Measurements from ENCODE around the gene PACS1.
A peak's percentile ranks its signal among the peaks of the same experiment; 100 is the strongest.

PACS1 gene

GRCh38 chr11:66258473-66258893, 188.4 kb downstream of the PACS1 start:
- peak overlapping the region; percentile 94 for H3K4me3 Mint-ChIP-seq
- peaks cover 22% of the 10 kb centered on the region for H3K36me3 Mint-ChIP-seq (ENCODE audit: low read depth)
- no peaks in the 10 kb centered on the region for H3K9me3 Mint-ChIP-seq
- peak overlapping the region; percentile 83 for H3K27ac Mint-ChIP-seq
- no peaks in the 10 kb centered on the region for H3K27me3 Mint-ChIP-seq
- H3K4me1 Mint-ChIP-seq (ENCODE audit: low read depth): peaks cover 31% of the 10 kb centered on the region

DNA sequence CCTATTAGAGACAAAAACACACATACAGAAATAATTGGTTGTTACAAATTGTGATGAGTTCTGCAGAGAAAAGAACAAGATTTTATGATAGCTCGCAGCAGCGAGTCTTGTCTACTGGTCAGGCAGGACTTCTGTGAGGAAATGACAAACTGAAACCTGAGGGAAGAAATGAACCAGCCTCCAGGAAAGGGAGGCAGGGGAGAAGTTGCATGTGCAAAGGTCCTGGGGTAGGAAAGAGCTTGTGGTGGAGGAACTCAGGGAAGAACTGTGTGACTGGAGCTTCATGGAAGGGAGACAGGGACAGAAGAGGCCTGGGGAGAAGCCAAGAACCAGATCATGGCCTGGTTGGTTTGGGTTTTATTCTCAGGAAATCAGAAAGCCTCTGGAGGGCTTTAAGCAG, 189.2 kb downstream of the PACS1 start:
- no peaks in the 10 kb centered on the region for H3K9me3 Mint-ChIP-seq
- H3K27ac Mint-ChIP-seq: peak overlapping the region; percentile 83
- no peaks in the 10 kb centered on the region for H3K27me3 Mint-ChIP-seq
- peak overlapping the region; percentile 94 for H3K4me3 Mint-ChIP-seq
- H3K4me1 Mint-ChIP-seq (ENCODE audit: low read depth): peaks cover 31% of the 10 kb centered on the region
- peaks cover 24% of the 10 kb centered on the region for H3K36me3 Mint-ChIP-seq (ENCODE audit: low read depth)

DNA sequence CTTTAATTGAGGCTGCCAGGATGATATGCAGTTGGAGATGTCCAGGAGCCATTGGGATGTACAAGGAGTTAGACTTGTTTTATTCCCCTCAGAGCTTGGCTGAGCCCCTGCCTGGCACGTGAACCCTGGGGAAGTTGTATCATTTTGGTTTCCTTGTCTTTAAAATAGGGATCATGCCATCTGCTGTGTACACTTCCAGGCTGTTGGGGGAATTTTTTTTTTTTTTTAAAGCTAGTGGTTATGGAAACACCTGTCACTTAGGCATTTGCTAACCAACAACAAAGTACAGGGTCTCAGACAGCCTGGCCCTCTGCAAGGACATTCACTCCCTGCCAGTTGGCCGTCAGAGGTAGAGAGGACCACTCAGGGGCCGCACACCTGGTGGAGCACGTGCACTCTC, 189.9 kb downstream of the PACS1 start:
- H3K4me3 Mint-ChIP-seq: peak overlapping the region; percentile 94
- H3K27me3 Mint-ChIP-seq: no peaks in the 10 kb centered on the region
- H3K4me1 Mint-ChIP-seq (ENCODE audit: low read depth): peaks cover 31% of the 10 kb centered on the region
- no peaks in the 10 kb centered on the region for H3K9me3 Mint-ChIP-seq
- no peak overlapping the region for H3K27ac Mint-ChIP-seq
- peaks cover 31% of the 10 kb centered on the region for H3K36me3 Mint-ChIP-seq (ENCODE audit: low read depth)

GRCh38 chr11:66261578-66261977, 191.5 kb downstream of the PACS1 start:
- peaks cover 31% of the 10 kb centered on the region for H3K36me3 Mint-ChIP-seq (ENCODE audit: low read depth)
- H3K4me1 Mint-ChIP-seq (ENCODE audit: low read depth): peaks cover 23% of the 10 kb centered on the region
- no peak overlapping the region for H3K4me3 Mint-ChIP-seq
- H3K27me3 Mint-ChIP-seq: no peaks in the 10 kb centered on the region
- no peak overlapping the region for H3K27ac Mint-ChIP-seq
- no peaks in the 10 kb centered on the region for H3K9me3 Mint-ChIP-seq

- H3K27ac Mint-ChIP-seq: no peak overlapping the region
- H3K9me3 Mint-ChIP-seq: no peaks in the 10 kb centered on the region
- peaks cover 31% of the 10 kb centered on the region for H3K36me3 Mint-ChIP-seq (ENCODE audit: low read depth)
- no peaks in the 10 kb centered on the region for H3K27me3 Mint-ChIP-seq
- peaks cover 22% of the 10 kb centered on the region for H3K4me1 Mint-ChIP-seq (ENCODE audit: low read depth)
- no peak overlapping the region for H3K4me3 Mint-ChIP-seq
Observed at GRCh38 chr11:66262191-66262590, 192.1 kb downstream of the PACS1 start.

DNA sequence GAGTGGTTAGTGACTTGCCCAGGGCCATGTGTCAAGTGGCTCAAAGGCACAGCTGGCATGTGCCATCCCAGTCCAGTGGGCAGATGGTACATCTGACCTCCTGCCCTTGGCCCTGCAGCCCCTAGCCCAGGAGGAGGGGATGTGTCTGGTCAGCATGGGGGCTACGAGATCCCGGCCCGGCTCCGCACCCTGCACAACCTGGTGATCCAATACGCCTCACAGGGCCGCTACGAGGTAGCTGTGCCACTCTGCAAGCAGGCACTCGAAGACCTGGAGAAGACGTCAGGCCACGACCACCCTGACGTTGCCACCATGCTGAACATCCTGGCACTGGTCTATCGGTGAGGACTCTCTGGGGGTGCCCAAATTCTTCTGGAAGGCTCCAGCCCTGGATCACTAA, 192.6 kb downstream of the PACS1 start:
- Mint-ChIP-seq H3K36me3 (ENCODE audit: low read depth) (peaks cover 31% of the 10 kb centered on the region), H3K27me3 (no peaks in the 10 kb centered on the region), H3K9me3 (no peaks in the 10 kb centered on the region)

GRCh38 chr11:66263231-66263630, 193.2 kb downstream of the PACS1 start:
- H3K27ac Mint-ChIP-seq: no peak overlapping the region
- no peaks in the 10 kb centered on the region for H3K9me3 Mint-ChIP-seq
- H3K4me1 Mint-ChIP-seq (ENCODE audit: low read depth): peaks cover 27% of the 10 kb centered on the region
- H3K4me3 Mint-ChIP-seq: no peak overlapping the region
- H3K36me3 Mint-ChIP-seq (ENCODE audit: low read depth): peaks cover 31% of the 10 kb centered on the region
- no peaks in the 10 kb centered on the region for H3K27me3 Mint-ChIP-seq

More for the DNA sequence above, 192.6 kb downstream of the PACS1 start:
- Mint-ChIP-seq H3K4me1 (ENCODE audit: low read depth) (peaks cover 24% of the 10 kb centered on the region), H3K4me3 (no peak overlapping the region), H3K27ac (no peak overlapping the region)

DNA sequence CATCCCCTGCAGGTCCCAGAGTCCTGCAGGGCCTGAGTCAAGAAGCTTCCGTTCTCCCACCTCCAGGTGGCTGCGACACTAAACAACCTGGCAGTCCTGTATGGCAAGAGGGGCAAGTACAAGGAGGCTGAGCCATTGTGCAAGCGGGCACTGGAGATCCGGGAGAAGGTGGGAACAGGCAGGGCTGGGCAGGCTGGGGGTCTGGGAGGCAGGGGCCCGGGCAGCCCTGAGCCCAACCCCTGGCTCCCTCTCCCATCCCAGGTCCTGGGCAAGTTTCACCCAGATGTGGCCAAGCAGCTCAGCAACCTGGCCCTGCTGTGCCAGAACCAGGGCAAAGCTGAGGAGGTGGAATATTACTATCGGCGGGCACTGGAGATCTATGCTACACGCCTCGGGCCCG, 193.7 kb downstream of the PACS1 start:
- no peaks in the 10 kb centered on the region for H3K9me3 Mint-ChIP-seq
- no peak overlapping the region for H3K4me3 Mint-ChIP-seq
- peaks cover 30% of the 10 kb centered on the region for H3K36me3 Mint-ChIP-seq (ENCODE audit: low read depth)
- H3K27me3 Mint-ChIP-seq: no peaks in the 10 kb centered on the region
- H3K27ac Mint-ChIP-seq: no peak overlapping the region
- H3K4me1 Mint-ChIP-seq (ENCODE audit: low read depth): peaks cover 22% of the 10 kb centered on the region

- Mint-ChIP-seq H3K27ac (no peak overlapping the region), H3K4me1 (ENCODE audit: low read depth) (peaks cover 19% of the 10 kb centered on the region), H3K4me3 (no peak overlapping the region), H3K27me3 (no peaks in the 10 kb centered on the region), H3K9me3 (no peaks in the 10 kb centered on the region), H3K36me3 (ENCODE audit: low read depth) (peaks cover 29% of the 10 kb centered on the region)
Observed at GRCh38 chr11:66264383-66264782, 194.3 kb downstream of the PACS1 start.

DNA sequence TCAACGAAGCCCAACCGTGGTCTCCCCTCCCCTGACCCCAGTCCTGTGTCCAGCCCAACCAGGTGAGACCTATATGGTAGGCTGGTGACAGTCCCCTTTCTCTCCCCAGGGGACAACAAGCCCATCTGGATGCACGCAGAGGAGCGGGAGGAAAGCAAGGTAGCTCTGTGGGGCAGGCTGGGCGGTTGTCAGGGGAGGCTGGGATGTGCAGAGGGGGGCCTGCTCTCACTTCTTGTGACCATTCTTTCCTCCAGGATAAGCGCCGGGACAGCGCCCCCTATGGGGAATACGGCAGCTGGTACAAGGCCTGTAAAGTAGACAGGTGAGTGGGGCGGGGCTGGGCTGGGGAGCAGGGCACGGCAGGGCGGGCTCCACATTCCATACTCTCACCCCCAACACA, 194.8 kb downstream of the PACS1 start:
- H3K27ac Mint-ChIP-seq: no peak overlapping the region
- H3K4me3 Mint-ChIP-seq: no peak overlapping the region
- H3K4me1 Mint-ChIP-seq (ENCODE audit: low read depth): peaks cover 19% of the 10 kb centered on the region
- no peaks in the 10 kb centered on the region for H3K9me3 Mint-ChIP-seq
- H3K27me3 Mint-ChIP-seq: no peaks in the 10 kb centered on the region
- H3K36me3 Mint-ChIP-seq (ENCODE audit: low read depth): peaks cover 27% of the 10 kb centered on the region

DNA sequence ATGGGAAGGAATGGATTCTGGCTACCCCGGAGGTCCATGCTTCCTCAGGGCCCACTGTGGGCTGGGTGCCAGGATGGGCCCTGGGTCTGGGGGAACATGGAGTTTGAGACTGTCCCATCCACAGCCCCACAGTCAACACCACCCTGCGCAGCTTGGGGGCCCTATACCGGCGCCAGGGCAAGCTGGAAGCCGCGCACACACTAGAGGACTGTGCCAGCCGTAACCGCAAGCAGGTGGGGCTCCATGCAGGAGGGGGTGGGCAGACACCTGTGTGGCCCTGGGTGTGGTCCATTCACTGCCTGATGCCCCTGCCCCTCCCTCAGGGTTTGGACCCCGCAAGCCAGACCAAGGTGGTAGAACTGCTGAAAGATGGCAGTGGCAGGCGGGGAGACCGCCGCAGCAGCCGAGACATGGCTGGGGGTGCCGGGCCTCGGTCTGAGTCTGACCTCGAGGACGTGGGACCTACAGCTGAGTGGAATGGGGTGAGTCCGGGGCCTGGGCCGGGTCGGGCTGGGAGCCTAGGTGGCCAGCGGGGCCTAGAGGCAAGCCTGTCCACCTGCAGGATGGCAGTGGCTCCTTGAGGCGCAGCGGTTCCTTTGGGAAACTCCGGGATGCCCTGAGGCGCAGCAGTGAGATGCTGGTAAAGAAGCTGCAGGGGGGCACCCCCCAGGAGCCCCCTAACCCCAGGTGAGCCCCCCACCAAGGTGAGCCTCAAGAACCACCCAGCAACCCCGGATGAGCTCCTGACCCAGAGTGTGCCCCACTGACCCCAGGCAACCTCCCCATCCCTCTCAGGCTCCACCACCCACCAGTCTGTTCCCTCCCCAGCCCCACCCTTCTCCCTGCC, 195.7 kb downstream of the PACS1 start:
- peaks cover 26% of the 10 kb centered on the region for H3K4me1 Mint-ChIP-seq (ENCODE audit: low read depth)

GRCh38 chr11:66266378-66267038, 196.4 kb downstream of the PACS1 start:
- Mint-ChIP-seq H3K27me3 (no peaks in the 10 kb centered on the region), H3K9me3 (no peaks in the 10 kb centered on the region), H3K27ac (peak overlapping the region; percentile 86), H3K4me3 (peak overlapping the region; percentile 96), H3K4me1 (ENCODE audit: low read depth) (peaks cover 29% of the 10 kb centered on the region), H3K36me3 (ENCODE audit: low read depth) (peaks cover 27% of the 10 kb centered on the region)

More for the DNA sequence above, 195.7 kb downstream of the PACS1 start:
- Mint-ChIP-seq H3K9me3 (no peaks in the 10 kb centered on the region), H3K4me3 (no peak overlapping the region), H3K27ac (no peak overlapping the region), H3K27me3 (no peaks in the 10 kb centered on the region), H3K36me3 (ENCODE audit: low read depth) (peaks cover 24% of the 10 kb centered on the region)

- peak overlapping the region; percentile 96 for H3K4me3 Mint-ChIP-seq
- H3K27ac Mint-ChIP-seq: peak overlapping the region; percentile 86
- no peaks in the 10 kb centered on the region for H3K9me3 Mint-ChIP-seq
- no peaks in the 10 kb centered on the region for H3K27me3 Mint-ChIP-seq
- H3K36me3 Mint-ChIP-seq (ENCODE audit: low read depth): peaks cover 31% of the 10 kb centered on the region
- peaks cover 34% of the 10 kb centered on the region for H3K4me1 Mint-ChIP-seq (ENCODE audit: low read depth)
Observed at GRCh38 chr11:66267039-66267378, 196.9 kb downstream of the PACS1 start.

GRCh38 chr11:66267379-66268243, 197.5 kb downstream of the PACS1 start:
- Mint-ChIP-seq H3K27me3 (no peaks in the 10 kb centered on the region), H3K27ac (peak overlapping the region; percentile 94), H3K9me3 (no peaks in the 10 kb centered on the region), H3K4me1 (ENCODE audit: low read depth) (peaks cover 40% of the 10 kb centered on the region), H3K36me3 (ENCODE audit: low read depth) (peaks cover 33% of the 10 kb centered on the region), H3K4me3 (peak overlapping the region; percentile 96)

Measured in stimulated activated naive CD8-positive, alpha-beta T cell treated with anti-CD3 and anti-CD28 coated beads, Interleukin-15, Interleukin-2, amounts not matched to agents 100 ng/mL and 50 ng/mL, for 24 hours (primary cell).